GM23338 (cell line): ENCODE data around the gene DIP2C. TPM values are rescaled to one million over a fixed set of nuclear protein-coding genes. Genes with fewer than 3 reads are reported as not detected.

Source experiments
- ATAC-seq: fragments of 200-7000 bp; cut with Tn5 transposase; 3 replicates; pipeline ENCODE4 v1.9.1; 2020
- DNase-seq: peaks from one replicate; pipeline ENCODE4 v3.0.0-alpha.2; 2015; ENCODE audit warnings: low spot score
- H2AFZ ChIP-seq: fragments of 200-600 bp; sonication (generic); 2 replicates; pipeline ENCODE4 v1.8.0; 2016; ENCODE audit warnings: antibody characterized with exemption, mild to moderate bottlenecking, moderate library complexity
- H3F3A ChIP-seq: fragments of 200-600 bp; sonication (generic); replicated peaks from 2 replicates; pipeline ENCODE4 v1.8.0; 2017; ENCODE audit warnings: antibody characterized with exemption, mixed run types, low read depth
- H3K27ac ChIP-seq: fragments of 200-600 bp; sonication (generic); 2 replicates; pipeline ENCODE4 v1.6.1; 2016; ENCODE audit warnings: low read depth
- H3K27me3 ChIP-seq: fragments of 200-600 bp; sonication (generic); 2 replicates; pipeline ENCODE4 v1.8.0; 2016; ENCODE audit warnings: mild to moderate bottlenecking, mixed run types, moderate library complexity; ENCODE audit not compliant: insufficient read depth
- H3K36me3 ChIP-seq: fragments of 200-600 bp; sonication (generic); 2 replicates; pipeline ENCODE4 v1.8.0; 2016; ENCODE audit warnings: mild to moderate bottlenecking; ENCODE audit not compliant: insufficient read depth
- H3K4me1 ChIP-seq: fragments of 200-600 bp; sonication (generic); 2 replicates; pipeline ENCODE4 v1.8.0; 2016; ENCODE audit warnings: mild to moderate bottlenecking, moderate library complexity; ENCODE audit not compliant: insufficient read depth
- H3K4me2 ChIP-seq: fragments of 200-600 bp; sonication (generic); 2 replicates; pipeline ENCODE4 v1.7.1; 2017; ENCODE audit warnings: mixed run types
- H3K4me3 ChIP-seq: fragments of 200-600 bp; sonication (generic); 2 replicates; pipeline ENCODE4 v1.6.1; 2016; ENCODE audit warnings: mixed run types
- H3K79me2 ChIP-seq: fragments of 200-600 bp; sonication (generic); replicated peaks from 2 replicates; pipeline ENCODE4 v1.8.0; 2017; ENCODE audit warnings: mild to moderate bottlenecking; ENCODE audit not compliant: insufficient read depth
- H3K9me2 ChIP-seq: fragments of 200-600 bp; sonication (generic); 2 replicates; pipeline ENCODE4 v1.8.0; 2017; ENCODE audit not compliant: insufficient read depth
- H4K20me1 ChIP-seq: fragments of 200-600 bp; sonication (generic); replicated peaks from 2 replicates; pipeline ENCODE4 v1.8.0; 2017; ENCODE audit warnings: mild to moderate bottlenecking; ENCODE audit not compliant: insufficient read depth
- H3K27ac Mint-ChIP-seq: 2 replicates; pipeline ENCODE4 v1.8.0; 2020; ENCODE audit warnings: inconsistent platforms, mild to moderate bottlenecking, moderate library complexity, mixed read lengths
- H3K27me3 Mint-ChIP-seq: 3 replicates; pipeline ENCODE4 v1.8.0; 2022; ENCODE audit warnings: low read depth, mild to moderate bottlenecking, moderate library complexity, mixed read lengths, inconsistent platforms; ENCODE audit not compliant: insufficient read depth, poor library complexity
- H3K36me3 Mint-ChIP-seq: 3 replicates; pipeline ENCODE4 v1.8.0; 2021; ENCODE audit warnings: low read depth, mild to moderate bottlenecking, inconsistent platforms, moderate library complexity, mixed read lengths
- H3K4me1 Mint-ChIP-seq: 3 replicates; pipeline ENCODE4 v1.8.0; 2020; ENCODE audit warnings: mild to moderate bottlenecking, inconsistent platforms, mixed read lengths
- H3K4me3 Mint-ChIP-seq: 3 replicates; pipeline ENCODE4 v1.8.0; 2021; ENCODE audit warnings: moderate library complexity, mild to moderate bottlenecking, inconsistent platforms, mixed read lengths
- H3K9me3 Mint-ChIP-seq: 3 replicates; pipeline ENCODE4 v1.8.0; 2020; ENCODE audit warnings: moderate library complexity, mild to moderate bottlenecking, inconsistent platforms, mixed read lengths
- EZH2 ChIP-seq: fragments of 200-600 bp; sonication (generic); IDR thresholded peaks from one replicate; pipeline ENCODE4 v1.8.0; 2017; ENCODE audit warnings: antibody characterized with exemption, mild to moderate bottlenecking, low read depth; ENCODE audit not compliant: unreplicated experiment
- NANOG ChIP-seq: IDR thresholded peaks from 2 replicates; pipeline ENCODE4 v1.6.1; 2016; ENCODE audit warnings: antibody characterized with exemption, borderline replicate concordance
- ZNF114 ChIP-seq: fragments of 250-450 bp; sonication (Bioruptor Pico); IDR thresholded peaks from 2 replicates; pipeline ENCODE4 v1.5.0; 2020; ENCODE audit warnings: mild to moderate bottlenecking, moderate library complexity
- polyA plus RNA-seq: library from polyadenylated mRNA; unstranded; fragments of >200 nt; fragmentation: Nextera tagmentation; extraction: Ambion mirVana; gene quantifications from 2 replicates; pipeline ENCODE4 v1.2.1, GENCODE V29; 2016
- total RNA-seq: library from RNA; depleted of rRNA; stranded (reverse); fragments of >200 nt; shearing (Covaris generic); gene quantifications from 2 replicates; pipeline ENCODE4 v1.2.3, GENCODE V29; 2014
- TF ChIP-seq, protein P1 (sequence below), 2 experiments: fragments of 200-600 bp in 1 of 2; sonication (generic) in 1 of 2; conservative IDR thresholded peaks; 2 replicates each; pipeline versions ENCODE4 v1.5.1 to v1.6.1; 2016 to 2017; ENCODE audit warnings: antibody characterized with exemption in 2 of 2, low read depth in 2 of 2, mild to moderate bottlenecking in 2 of 2, moderate library complexity in 1 of 2
- TF ChIP-seq, protein P2 (sequence below): IDR thresholded peaks from one replicate; pipeline ENCODE4 v1.6.1; 2018; ENCODE audit warnings: antibody characterized with exemption; ENCODE audit not compliant: unreplicated experiment
- TF ChIP-seq, protein P3 (sequence below): fragments of 250-450 bp; sonication (Bioruptor Pico); IDR thresholded peaks from 2 replicates; pipeline ENCODE4 v1.5.0; 2020; ENCODE audit warnings: mild to moderate bottlenecking, moderate library complexity

The DIP2C gene
- total and polyA plus RNA-seq, 2 experiments from 2014 or later: 5.1 to 7.7 TPM

DNA sequence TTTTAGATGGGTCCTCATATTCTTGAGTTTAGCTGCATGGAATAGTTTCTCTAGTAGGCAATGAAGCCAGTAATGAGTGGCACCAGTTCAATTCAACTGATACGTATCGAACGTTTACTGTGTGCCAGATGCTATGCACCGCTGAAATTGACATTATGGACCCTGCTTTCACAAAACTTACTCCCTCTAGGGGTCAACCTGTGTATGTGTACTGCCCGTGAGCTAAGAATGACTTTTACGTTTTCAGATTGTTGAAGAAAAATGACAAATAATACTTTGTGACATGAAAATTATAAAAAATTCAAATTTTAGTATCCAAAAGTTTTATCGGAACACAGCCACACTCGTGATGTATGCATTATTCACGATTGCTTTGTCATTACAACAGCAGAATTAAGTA, 458.7 kb downstream of the DIP2C start:
- Histone ChIP-seq H2AFZ (no peak overlapping the region), H4K20me1 (no peaks in the 10 kb centered on the region), H3F3A (no peaks in the 10 kb centered on the region), H3K9me2 (no peaks in the 10 kb centered on the region), H3K36me3 (no peaks in the 10 kb centered on the region), H3K4me3 (no peak overlapping the region), H3K79me2 (no peaks in the 10 kb centered on the region), H3K4me2 (no peak overlapping the region), H3K4me1 (no peaks in the 10 kb centered on the region), H3K27ac (no peak overlapping the region), H3K27me3 (no peaks in the 10 kb centered on the region)
- Mint-ChIP-seq H3K36me3 (no peaks in the 10 kb centered on the region), H3K27me3 (peaks cover 3% of the 10 kb centered on the region), H3K9me3 (no peaks in the 10 kb centered on the region), H3K27ac (no peak overlapping the region; the same call in 1 of the 2 replicates), H3K4me1 (no peaks in the 10 kb centered on the region; the same call in 1 of the 3 replicates), H3K4me3 (no peak overlapping the region)
- TF ChIP-seq EZH2: no peak
- TF ChIP-seq, protein P1, sequence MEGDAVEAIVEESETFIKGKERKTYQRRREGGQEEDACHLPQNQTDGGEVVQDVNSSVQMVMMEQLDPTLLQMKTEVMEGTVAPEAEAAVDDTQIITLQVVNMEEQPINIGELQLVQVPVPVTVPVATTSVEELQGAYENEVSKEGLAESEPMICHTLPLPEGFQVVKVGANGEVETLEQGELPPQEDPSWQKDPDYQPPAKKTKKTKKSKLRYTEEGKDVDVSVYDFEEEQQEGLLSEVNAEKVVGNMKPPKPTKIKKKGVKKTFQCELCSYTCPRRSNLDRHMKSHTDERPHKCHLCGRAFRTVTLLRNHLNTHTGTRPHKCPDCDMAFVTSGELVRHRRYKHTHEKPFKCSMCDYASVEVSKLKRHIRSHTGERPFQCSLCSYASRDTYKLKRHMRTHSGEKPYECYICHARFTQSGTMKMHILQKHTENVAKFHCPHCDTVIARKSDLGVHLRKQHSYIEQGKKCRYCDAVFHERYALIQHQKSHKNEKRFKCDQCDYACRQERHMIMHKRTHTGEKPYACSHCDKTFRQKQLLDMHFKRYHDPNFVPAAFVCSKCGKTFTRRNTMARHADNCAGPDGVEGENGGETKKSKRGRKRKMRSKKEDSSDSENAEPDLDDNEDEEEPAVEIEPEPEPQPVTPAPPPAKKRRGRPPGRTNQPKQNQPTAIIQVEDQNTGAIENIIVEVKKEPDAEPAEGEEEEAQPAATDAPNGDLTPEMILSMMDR (conservative IDR thresholded peaks at IDR 0.05; ENCODE audit: low read depth in 2 of 2): peak; percentile 63 to 81
- no peak for TF ChIP-seq NANOG
- no peak for TF ChIP-seq ZNF114
- TF ChIP-seq, protein P2, sequence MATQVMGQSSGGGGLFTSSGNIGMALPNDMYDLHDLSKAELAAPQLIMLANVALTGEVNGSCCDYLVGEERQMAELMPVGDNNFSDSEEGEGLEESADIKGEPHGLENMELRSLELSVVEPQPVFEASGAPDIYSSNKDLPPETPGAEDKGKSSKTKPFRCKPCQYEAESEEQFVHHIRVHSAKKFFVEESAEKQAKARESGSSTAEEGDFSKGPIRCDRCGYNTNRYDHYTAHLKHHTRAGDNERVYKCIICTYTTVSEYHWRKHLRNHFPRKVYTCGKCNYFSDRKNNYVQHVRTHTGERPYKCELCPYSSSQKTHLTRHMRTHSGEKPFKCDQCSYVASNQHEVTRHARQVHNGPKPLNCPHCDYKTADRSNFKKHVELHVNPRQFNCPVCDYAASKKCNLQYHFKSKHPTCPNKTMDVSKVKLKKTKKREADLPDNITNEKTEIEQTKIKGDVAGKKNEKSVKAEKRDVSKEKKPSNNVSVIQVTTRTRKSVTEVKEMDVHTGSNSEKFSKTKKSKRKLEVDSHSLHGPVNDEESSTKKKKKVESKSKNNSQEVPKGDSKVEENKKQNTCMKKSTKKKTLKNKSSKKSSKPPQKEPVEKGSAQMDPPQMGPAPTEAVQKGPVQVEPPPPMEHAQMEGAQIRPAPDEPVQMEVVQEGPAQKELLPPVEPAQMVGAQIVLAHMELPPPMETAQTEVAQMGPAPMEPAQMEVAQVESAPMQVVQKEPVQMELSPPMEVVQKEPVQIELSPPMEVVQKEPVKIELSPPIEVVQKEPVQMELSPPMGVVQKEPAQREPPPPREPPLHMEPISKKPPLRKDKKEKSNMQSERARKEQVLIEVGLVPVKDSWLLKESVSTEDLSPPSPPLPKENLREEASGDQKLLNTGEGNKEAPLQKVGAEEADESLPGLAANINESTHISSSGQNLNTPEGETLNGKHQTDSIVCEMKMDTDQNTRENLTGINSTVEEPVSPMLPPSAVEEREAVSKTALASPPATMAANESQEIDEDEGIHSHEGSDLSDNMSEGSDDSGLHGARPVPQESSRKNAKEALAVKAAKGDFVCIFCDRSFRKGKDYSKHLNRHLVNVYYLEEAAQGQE: no peak
- TF ChIP-seq, protein P3, sequence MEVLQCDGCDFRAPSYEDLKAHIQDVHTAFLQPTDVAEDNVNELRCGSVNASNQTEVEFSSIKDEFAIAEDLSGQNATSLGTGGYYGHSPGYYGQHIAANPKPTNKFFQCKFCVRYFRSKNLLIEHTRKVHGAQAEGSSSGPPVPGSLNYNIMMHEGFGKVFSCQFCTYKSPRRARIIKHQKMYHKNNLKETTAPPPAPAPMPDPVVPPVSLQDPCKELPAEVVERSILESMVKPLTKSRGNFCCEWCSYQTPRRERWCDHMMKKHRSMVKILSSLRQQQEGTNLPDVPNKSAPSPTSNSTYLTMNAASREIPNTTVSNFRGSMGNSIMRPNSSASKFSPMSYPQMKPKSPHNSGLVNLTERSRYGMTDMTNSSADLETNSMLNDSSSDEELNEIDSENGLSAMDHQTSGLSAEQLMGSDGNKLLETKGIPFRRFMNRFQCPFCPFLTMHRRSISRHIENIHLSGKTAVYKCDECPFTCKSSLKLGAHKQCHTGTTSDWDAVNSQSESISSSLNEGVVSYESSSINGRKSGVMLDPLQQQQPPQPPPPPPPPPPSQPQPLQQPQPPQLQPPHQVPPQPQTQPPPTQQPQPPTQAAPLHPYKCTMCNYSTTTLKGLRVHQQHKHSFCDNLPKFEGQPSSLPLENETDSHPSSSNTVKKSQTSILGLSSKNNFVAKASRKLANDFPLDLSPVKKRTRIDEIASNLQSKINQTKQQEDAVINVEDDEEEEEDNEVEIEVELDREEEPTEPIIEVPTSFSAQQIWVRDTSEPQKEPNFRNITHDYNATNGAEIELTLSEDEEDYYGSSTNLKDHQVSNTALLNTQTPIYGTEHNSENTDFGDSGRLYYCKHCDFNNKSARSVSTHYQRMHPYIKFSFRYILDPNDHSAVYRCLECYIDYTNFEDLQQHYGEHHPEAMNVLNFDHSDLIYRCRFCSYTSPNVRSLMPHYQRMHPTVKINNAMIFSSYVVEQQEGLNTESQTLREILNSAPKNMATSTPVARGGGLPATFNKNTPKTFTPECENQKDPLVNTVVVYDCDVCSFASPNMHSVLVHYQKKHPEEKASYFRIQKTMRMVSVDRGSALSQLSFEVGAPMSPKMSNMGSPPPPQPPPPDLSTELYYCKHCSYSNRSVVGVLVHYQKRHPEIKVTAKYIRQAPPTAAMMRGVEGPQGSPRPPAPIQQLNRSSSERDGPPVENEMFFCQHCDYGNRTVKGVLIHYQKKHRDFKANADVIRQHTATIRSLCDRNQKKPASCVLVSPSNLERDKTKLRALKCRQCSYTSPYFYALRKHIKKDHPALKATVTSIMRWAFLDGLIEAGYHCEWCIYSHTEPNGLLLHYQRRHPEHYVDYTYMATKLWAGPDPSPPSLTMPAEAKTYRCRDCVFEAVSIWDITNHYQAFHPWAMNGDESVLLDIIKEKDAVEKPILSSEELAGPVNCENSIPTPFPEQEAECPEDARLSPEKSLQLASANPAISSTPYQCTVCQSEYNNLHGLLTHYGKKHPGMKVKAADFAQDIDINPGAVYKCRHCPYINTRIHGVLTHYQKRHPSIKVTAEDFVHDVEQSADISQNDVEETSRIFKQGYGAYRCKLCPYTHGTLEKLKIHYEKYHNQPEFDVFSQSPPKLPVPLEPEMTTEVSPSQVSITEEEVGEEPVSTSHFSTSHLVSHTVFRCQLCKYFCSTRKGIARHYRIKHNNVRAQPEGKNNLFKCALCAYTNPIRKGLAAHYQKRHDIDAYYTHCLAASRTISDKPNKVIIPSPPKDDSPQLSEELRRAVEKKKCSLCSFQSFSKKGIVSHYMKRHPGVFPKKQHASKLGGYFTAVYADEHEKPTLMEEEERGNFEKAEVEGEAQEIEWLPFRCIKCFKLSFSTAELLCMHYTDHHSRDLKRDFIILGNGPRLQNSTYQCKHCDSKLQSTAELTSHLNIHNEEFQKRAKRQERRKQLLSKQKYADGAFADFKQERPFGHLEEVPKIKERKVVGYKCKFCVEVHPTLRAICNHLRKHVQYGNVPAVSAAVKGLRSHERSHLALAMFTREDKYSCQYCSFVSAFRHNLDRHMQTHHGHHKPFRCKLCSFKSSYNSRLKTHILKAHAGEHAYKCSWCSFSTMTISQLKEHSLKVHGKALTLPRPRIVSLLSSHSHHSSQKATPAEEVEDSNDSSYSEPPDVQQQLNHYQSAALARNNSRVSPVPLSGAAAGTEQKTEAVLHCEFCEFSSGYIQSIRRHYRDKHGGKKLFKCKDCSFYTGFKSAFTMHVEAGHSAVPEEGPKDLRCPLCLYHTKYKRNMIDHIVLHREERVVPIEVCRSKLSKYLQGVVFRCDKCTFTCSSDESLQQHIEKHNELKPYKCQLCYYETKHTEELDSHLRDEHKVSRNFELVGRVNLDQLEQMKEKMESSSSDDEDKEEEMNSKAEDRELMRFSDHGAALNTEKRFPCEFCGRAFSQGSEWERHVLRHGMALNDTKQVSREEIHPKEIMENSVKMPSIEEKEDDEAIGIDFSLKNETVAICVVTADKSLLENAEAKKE: no peak
- ATAC-seq: peak; percentile 82
- peak; percentile 61 for DNase-seq
